ENCODE measurements around the gene USP20. TPM values are rescaled to one million over a fixed set of nuclear protein-coding genes. Genes with fewer than 3 reads are reported as not detected.

Gene USP20
- total and polyA plus RNA-seq, 4 donors, result 8.2 to 19.8 (median 10.3) TPM

DNA sequence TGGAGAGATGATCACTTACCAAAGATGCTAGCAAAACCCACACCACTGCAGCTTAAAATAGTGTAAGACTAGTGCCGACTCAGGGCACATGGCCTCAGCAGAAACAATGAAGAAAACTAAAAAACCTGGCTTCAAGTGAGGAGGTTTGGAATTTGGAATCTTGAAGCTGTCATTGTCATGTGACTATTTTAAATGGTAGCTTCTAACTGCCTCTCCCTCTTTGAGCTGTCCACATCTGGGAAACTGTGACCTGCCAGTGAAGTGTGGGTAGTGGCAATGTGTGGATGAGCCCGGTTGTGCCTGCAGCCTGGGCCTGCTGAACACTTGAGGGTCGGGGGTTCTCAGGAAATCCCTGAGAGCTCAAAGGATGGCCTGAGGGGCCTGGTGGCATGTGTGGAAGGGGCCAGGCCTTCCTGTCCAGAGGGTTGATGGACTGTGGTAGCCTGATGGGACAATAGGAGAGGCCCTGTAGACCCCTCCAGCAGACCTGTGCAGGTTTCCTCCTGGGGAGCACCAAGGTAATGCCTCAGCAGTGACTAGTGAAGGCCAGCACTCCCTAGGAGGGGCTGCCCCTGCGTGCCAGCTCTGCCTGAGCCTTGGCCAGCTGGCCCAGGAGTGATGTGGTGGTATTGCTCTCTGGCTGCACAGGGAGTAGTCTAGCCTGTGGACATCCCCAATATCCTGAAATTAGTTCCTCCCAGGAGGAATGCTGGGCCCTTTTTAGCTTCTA lies 13.6 kb downstream of the USP20 start:
- Histone ChIP-seq H3K4me3 (ENCODE audit: low read depth in 1 of 3, low read length in 3 of 3) (no peak overlapping the region), H3K4me1 (ENCODE audit: control insufficient read depth in 4 of 4, insufficient read depth in 4 of 4, low read length in 3 of 4) (no peaks in the 10 kb centered on the region), H3K9me3 (ENCODE audit: control insufficient read depth in 4 of 4, low read length in 3 of 4) (no peaks in the 10 kb centered on the region), H3K27ac (ENCODE audit: low read depth in 1 of 2, low read length in 2 of 2) (no peak overlapping the region), H3K9ac (ENCODE audit: low read depth in 1 of 2, low read length in 2 of 2) (no peak overlapping the region), H3K36me3 (ENCODE audit: control insufficient read depth in 4 of 4, insufficient read depth in 3 of 4, low read depth in 1 of 4, low read length in 3 of 4) (peaks cover 3 to 31% (median 17%) of the 10 kb centered on the region in 4 donors), H3K27me3 (ENCODE audit: control insufficient read depth in 4 of 4, insufficient read depth in 4 of 4, low read length in 3 of 4) (no peaks in the 10 kb centered on the region)
- no peak for TF ChIP-seq REST (IDR thresholded peaks at IDR 0.05)
- TF ChIP-seq YY1 (IDR thresholded peaks at IDR 0.05), result no peak
- TF ChIP-seq NR2F2 (IDR thresholded peaks at IDR 0.05), result no peak
- no peak for DNase-seq (ENCODE audit: low spot score)
- WGBS, result 95% methylated on average over 4 of the region's 4 CpGs

DNA sequence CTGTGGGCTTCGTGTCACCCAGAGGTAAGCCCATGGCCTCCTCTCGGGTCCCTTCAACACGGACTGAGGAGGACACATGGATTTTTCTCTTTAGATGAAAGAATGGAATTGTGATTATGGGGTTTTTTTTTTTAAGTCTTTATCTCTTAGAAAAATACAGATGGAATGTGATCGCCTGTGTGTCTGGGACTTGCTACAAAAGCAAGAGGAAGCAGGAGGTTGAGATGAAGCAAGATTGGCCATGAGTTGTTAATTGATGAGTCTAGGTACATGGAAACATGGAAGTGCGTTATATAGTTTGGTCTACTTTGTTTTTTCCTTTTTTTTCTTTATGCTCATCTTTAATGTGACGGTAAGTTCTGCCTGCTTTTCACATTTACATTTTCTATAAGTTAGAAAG lies 14.6 kb downstream of the USP20 start:
- Histone ChIP-seq H3K36me3 (ENCODE audit: control insufficient read depth in 4 of 4, insufficient read depth in 3 of 4, low read depth in 1 of 4, low read length in 3 of 4) (peaks cover 4 to 36% (median 20%) of the 10 kb centered on the region in 4 donors), H3K4me1 (ENCODE audit: control insufficient read depth in 4 of 4, insufficient read depth in 4 of 4, low read length in 3 of 4) (no peaks in the 10 kb centered on the region), H3K4me3 (ENCODE audit: low read depth in 1 of 3, low read length in 3 of 3) (no peak overlapping the region), H3K9me3 (ENCODE audit: control insufficient read depth in 4 of 4, low read length in 3 of 4) (no peaks in the 10 kb centered on the region), H3K9ac (ENCODE audit: low read depth in 1 of 2, low read length in 2 of 2) (no peak overlapping the region), H3K27ac (ENCODE audit: low read depth in 1 of 2, low read length in 2 of 2) (no peak overlapping the region), H3K27me3 (ENCODE audit: control insufficient read depth in 4 of 4, insufficient read depth in 4 of 4, low read length in 3 of 4) (no peaks in the 10 kb centered on the region)
- DNase-seq (ENCODE audit: low spot score), result no peak
- TF ChIP-seq HNF4G (IDR thresholded peaks at IDR 0.05) (no peak), ATF3 (IDR thresholded peaks at IDR 0.05) (no peak), YY1 (IDR thresholded peaks at IDR 0.05) (no peak), FOXA1 (IDR thresholded peaks at IDR 0.05) (no peak)
- WGBS, result 93% methylated on average over 6 of the region's 6 CpGs

DNA sequence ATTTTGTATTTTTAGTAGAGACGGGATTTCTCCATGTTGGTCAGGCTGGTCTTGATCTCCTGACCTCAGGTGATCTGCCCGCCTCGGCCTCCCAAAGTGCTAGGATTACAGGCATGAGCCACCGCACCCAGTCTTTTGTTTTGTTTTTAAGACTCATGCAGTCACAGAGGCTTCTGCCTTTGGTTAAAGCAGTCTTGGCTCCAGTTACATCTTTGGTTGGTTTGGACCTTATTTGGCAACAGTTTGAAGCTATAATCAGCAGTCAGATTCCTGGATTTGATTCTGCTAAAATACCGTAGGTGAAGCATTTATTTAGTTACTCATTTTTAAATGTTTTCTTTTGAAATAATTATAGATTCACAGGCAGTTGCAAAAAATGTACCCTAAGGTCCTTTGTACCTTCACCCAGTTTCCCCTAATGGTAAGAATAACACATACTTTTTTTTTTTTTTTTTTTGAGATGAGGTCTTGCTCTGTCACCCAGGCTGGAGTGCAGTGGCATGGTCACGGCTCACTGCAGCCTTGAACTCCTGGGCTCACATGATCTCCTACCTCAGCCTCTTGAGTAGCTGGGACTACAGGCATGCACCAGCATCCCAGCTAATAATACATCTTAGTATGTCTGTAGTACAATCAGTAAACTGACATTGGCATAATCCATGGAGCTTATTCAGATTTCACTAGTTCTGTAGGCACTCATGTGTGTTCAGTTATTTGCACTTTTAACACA lies 15.7 kb downstream of the USP20 start:
- Histone ChIP-seq H3K27ac (ENCODE audit: low read depth in 1 of 2, low read length in 2 of 2) (no peak overlapping the region), H3K4me1 (ENCODE audit: control insufficient read depth in 4 of 4, insufficient read depth in 4 of 4, low read length in 3 of 4) (no peaks in the 10 kb centered on the region), H3K4me3 (ENCODE audit: low read depth in 1 of 3, low read length in 3 of 3) (no peak overlapping the region), H3K27me3 (ENCODE audit: control insufficient read depth in 4 of 4, insufficient read depth in 4 of 4, low read length in 3 of 4) (no peaks in the 10 kb centered on the region), H3K9me3 (ENCODE audit: control insufficient read depth in 4 of 4, low read length in 3 of 4) (no peaks in the 10 kb centered on the region), H3K36me3 (ENCODE audit: control insufficient read depth in 4 of 4, insufficient read depth in 3 of 4, low read depth in 1 of 4, low read length in 3 of 4) (peaks cover 5 to 41% (median 22%) of the 10 kb centered on the region in 4 donors), H3K9ac (ENCODE audit: low read depth in 1 of 2, low read length in 2 of 2) (no peak overlapping the region)
- WGBS, result 94% methylated on average over 6 of the region's 6 CpGs
- TF ChIP-seq REST (IDR thresholded peaks at IDR 0.05) (no peak), ATF3 (IDR thresholded peaks at IDR 0.05) (no peak)
- no peak for DNase-seq (ENCODE audit: low spot score)
